Measurements from ENCODE around the gene TMEM88.

Gene TMEM88

GRCh38 chr17:7830616-7831015, 24.2 kb upstream of the TMEM88 start:
- Histone ChIP-seq H2AFZ (ENCODE audit: low read length) (no peak overlapping the region), H3K79me2 (ENCODE audit: insufficient read depth, low read length) (no peaks in the 10 kb centered on the region), H3K4me1 (ENCODE audit: insufficient read depth, low read length, poor library complexity, severe bottlenecking) (peaks cover 9% of the 10 kb centered on the region), H3K9ac (ENCODE audit: low read depth, low read length, poor library complexity, severe bottlenecking) (no peak overlapping the region), H3K4me2 (ENCODE audit: low read depth, low read length, poor library complexity, severe bottlenecking) (no peak overlapping the region), H3K4me3 (ENCODE audit: low read length, poor library complexity, severe bottlenecking) (no peak overlapping the region), H3K36me3 (ENCODE audit: insufficient read depth, low read length) (no peaks in the 10 kb centered on the region), H3K9me3 (ENCODE audit: insufficient read depth, low read depth, low read length) (no peaks in the 10 kb centered on the region), H3F3A (ENCODE audit: low read depth) (peaks cover 5% of the 10 kb centered on the region; the same call in 1 of the 2 replicates), H3K9me2 (replicated peaks; ENCODE audit: low read depth, low read length) (no peaks in the 10 kb centered on the region), H4K20me1 (ENCODE audit: insufficient read depth, low read length, poor library complexity, severe bottlenecking) (no peaks in the 10 kb centered on the region), H3K27me3 (ENCODE audit: insufficient read depth, low read length, poor library complexity, severe bottlenecking) (no peaks in the 10 kb centered on the region)
- TF ChIP-seq CTCF (conservative IDR thresholded peaks at IDR 0.05; ENCODE audit: low read length), result no peak

GRCh38 chr17:7831233-7831632, 23.6 kb upstream of the TMEM88 start:
- H3K9me3 ChIP-seq (ENCODE audit: insufficient read depth, low read depth, low read length), result no peaks in the 10 kb centered on the region
- no peak overlapping the region for H3K4me3 ChIP-seq (ENCODE audit: low read length, poor library complexity, severe bottlenecking)
- peaks cover 14% of the 10 kb centered on the region for H3K4me1 ChIP-seq (ENCODE audit: insufficient read depth, low read length, poor library complexity, severe bottlenecking)
- H4K20me1 ChIP-seq (ENCODE audit: insufficient read depth, low read length, poor library complexity, severe bottlenecking), result no peaks in the 10 kb centered on the region
- no peak overlapping the region for H3K4me2 ChIP-seq (ENCODE audit: low read depth, low read length, poor library complexity, severe bottlenecking)
- H3K36me3 ChIP-seq (ENCODE audit: insufficient read depth, low read length), result no peaks in the 10 kb centered on the region
- no peaks in the 10 kb centered on the region for H3K27me3 ChIP-seq (ENCODE audit: insufficient read depth, low read length, poor library complexity, severe bottlenecking)
- no peak for TF ChIP-seq CTCF (conservative IDR thresholded peaks at IDR 0.05; ENCODE audit: low read length)
- no peak for TF ChIP-seq EZH2phosphoT487 (IDR thresholded peaks at IDR 0.05; ENCODE audit: borderline replicate concordance)
- no peaks in the 10 kb centered on the region for H3K9me2 ChIP-seq (replicated peaks; ENCODE audit: low read depth, low read length)
- peaks cover 11% of the 10 kb centered on the region; the same call in 1 of the 2 replicates for H3F3A ChIP-seq (ENCODE audit: low read depth)
- no peak overlapping the region for H2AFZ ChIP-seq (ENCODE audit: low read length)
- H3K9ac ChIP-seq (ENCODE audit: low read depth, low read length, poor library complexity, severe bottlenecking), result no peak overlapping the region
- peaks cover 4% of the 10 kb centered on the region; the same call in 1 of the 2 replicates for H3K79me2 ChIP-seq (ENCODE audit: insufficient read depth, low read length)

- Histone ChIP-seq H3K36me3 (ENCODE audit: insufficient read depth, low read length) (no peaks in the 10 kb centered on the region), H4K20me1 (ENCODE audit: insufficient read depth, low read length, poor library complexity, severe bottlenecking) (no peaks in the 10 kb centered on the region), H3K4me3 (ENCODE audit: low read length, poor library complexity, severe bottlenecking) (no peak overlapping the region), H3K9me3 (ENCODE audit: insufficient read depth, low read depth, low read length) (no peaks in the 10 kb centered on the region), H3K9me2 (replicated peaks; ENCODE audit: low read depth, low read length) (no peaks in the 10 kb centered on the region), H3F3A (ENCODE audit: low read depth) (peaks cover 15% of the 10 kb centered on the region; the same call in 1 of the 2 replicates), H3K4me1 (ENCODE audit: insufficient read depth, low read length, poor library complexity, severe bottlenecking) (peaks cover 24% of the 10 kb centered on the region), H2AFZ (ENCODE audit: low read length) (no peak overlapping the region), H3K9ac (ENCODE audit: low read depth, low read length, poor library complexity, severe bottlenecking) (no peak overlapping the region), H3K79me2 (ENCODE audit: insufficient read depth, low read length) (peaks cover 10% of the 10 kb centered on the region; the same call in 1 of the 2 replicates), H3K27me3 (ENCODE audit: insufficient read depth, low read length, poor library complexity, severe bottlenecking) (no peaks in the 10 kb centered on the region), H3K4me2 (ENCODE audit: low read depth, low read length, poor library complexity, severe bottlenecking) (no peak overlapping the region)
- TF ChIP-seq EZH2phosphoT487 (IDR thresholded peaks at IDR 0.05; ENCODE audit: borderline replicate concordance) (no peak), CTCF (conservative IDR thresholded peaks at IDR 0.05; ENCODE audit: low read length) (no peak)
Observed at GRCh38 chr17:7832431-7832830, 22.4 kb upstream of the TMEM88 start.

All from Loucy (cell line).